Esophagus muscularis mucosa (tissue), 3 donors: ENCODE data around the gene FKBP14.

Source experiments
- CTCF ChIP-seq, 3 experiments: fragments of 200-600 bp in 2 of 3; fragments of 450-650 bp in 1 of 3; sonication (generic) in 2 of 3; IDR thresholded peaks; one replicate each; pipeline ENCODE4 v1.5.1; 2017 to 2019; ENCODE audit warnings: antibody characterized with exemption in 3 of 3, mild to moderate bottlenecking in 2 of 3, moderate library complexity in 1 of 3
- POLR2A ChIP-seq: fragments of 450-650 bp; IDR thresholded peaks from one replicate; pipeline ENCODE4 v1.6.1; 2017; ENCODE audit warnings: antibody characterized with exemption, moderate library complexity, mild to moderate bottlenecking, low read depth
- POLR2AphosphoS5 ChIP-seq, 2 donors: sonication (generic); formaldehyde crosslinking; IDR thresholded peaks; one replicate each; pipeline ENCODE4 v1.6.1; 2017; ENCODE audit warnings: antibody characterized with exemption in 2 of 2

GRCh38 chr7:29987083-29987482 is 39.4 kb downstream of the FKBP14 start:
- no peak for TF ChIP-seq CTCF (IDR thresholded peaks at IDR 0.05)
- TF ChIP-seq POLR2A, result no peak
- no peak for TF ChIP-seq POLR2AphosphoS5 (IDR thresholded peaks at IDR 0.05)
